Measurements from ENCODE around the gene DNM3. TPM values are rescaled to one million over a fixed set of nuclear protein-coding genes. Genes with fewer than 3 reads are reported as not detected.

Gene DNM3
- total and polyA plus RNA-seq, 4 donors = 38.5 to 93.9 (median 48.5) TPM

DNA sequence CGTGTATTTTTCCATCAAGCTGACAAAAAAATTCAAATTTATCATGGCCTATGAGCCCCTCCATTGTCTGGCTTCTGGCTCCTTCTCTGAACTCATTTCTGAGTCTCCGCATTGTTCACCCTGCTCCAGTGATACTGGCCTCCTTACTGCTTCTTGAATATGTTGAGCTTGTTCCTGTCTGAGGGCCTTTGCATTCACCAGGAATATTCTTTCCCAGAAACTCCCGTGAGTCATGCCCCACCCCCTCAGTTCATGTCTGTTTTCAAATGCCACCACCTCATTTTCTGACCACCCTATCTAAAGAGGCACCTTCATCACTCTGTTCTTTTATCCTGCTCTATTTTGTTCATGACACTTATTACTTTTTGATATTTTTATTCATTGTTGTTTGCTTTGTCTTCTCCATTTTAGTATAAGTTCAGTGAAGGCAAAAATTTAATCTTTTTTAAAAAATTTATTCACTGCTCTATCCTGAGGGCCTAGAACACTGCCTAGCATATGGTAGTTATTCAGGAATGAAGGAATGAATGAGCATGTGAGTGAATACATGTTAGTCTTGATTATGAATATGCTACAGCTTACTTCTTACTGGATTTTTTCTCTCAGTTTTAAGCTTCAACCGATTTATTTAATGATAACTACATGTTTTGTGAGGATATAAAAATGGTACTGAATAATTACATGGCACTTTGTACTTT lies 438.8 kb downstream of the DNM3 start:
- Histone ChIP-seq H3K27ac (ENCODE audit: low read depth, low read length) (no peak overlapping the region), H3K36me3 (ENCODE audit: control insufficient read depth, insufficient read depth, low read length) (no peaks in the 10 kb centered on the region), H3K9me3 (ENCODE audit: control insufficient read depth, insufficient read depth, low read length) (no peaks in the 10 kb centered on the region), H3K4me3 (ENCODE audit: low read depth, low read length) (no peak overlapping the region), H3K27me3 (ENCODE audit: control insufficient read depth, insufficient read depth, low read length) (no peaks in the 10 kb centered on the region), H3K4me1 (ENCODE audit: control insufficient read depth, insufficient read depth, low read length) (no peaks in the 10 kb centered on the region)
- WGBS (ENCODE audit: insufficient coverage) = 69% methylated on average over 3 of the region's 4 CpGs
- no peak for DNase-seq (ENCODE audit: low read depth in 4 of 6, low spot score in 6 of 6)

DNA sequence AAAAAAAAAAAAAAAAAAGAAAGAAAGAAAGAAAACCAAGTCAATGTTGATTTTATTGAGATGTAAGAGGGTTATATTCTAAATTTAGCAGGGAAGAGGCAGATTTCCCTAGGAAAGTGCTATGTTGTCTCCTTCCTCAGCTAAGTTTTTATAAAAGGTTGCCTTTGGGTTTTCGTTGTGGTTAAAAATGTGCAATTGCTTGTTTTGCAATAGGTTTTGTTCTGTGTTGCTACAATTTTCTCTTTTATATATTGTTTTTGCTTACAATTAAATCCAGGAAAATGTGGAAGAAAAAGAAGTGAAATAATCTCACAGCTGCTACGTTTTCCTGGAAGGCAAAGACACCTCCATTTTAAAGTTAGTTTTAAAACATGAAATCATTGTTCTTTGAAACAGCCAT lies 442.5 kb downstream of the DNM3 start:
- WGBS (ENCODE audit: insufficient coverage) = no CpG with 5 or more reads among the region's 2 CpGs
- no peak for DNase-seq (ENCODE audit: low read depth in 4 of 6, low spot score in 6 of 6)

DNA sequence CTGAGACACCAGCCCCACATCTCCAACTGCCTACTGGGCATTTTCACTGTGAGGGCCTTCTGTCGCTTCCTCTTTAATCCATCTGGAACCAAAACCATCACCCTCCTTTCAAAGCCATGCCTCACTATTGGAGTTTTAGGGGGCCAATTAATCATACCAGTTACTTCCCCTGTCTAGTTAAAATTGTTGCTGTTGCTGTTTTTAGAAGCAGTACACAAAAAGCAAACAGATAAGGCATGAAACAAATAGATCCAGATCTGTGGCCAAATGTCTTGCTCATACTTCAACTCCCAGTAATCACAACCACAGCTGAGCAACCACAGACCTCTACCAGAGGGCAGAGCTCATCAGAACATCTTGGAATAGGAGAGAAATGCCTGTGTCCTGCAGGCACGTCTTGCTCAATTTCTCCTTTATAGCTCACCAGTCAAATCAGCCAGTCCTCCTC lies 445.4 kb downstream of the DNM3 start:
- H3K27me3 ChIP-seq (ENCODE audit: control insufficient read depth, insufficient read depth, low read length) = no peaks in the 10 kb centered on the region
- no peak overlapping the region for H3K4me3 ChIP-seq (ENCODE audit: low read depth, low read length)
- H3K27ac ChIP-seq (ENCODE audit: low read depth, low read length) = no peak overlapping the region
- H3K4me1 ChIP-seq (ENCODE audit: control insufficient read depth, insufficient read depth, low read length) = no peaks in the 10 kb centered on the region
- 83% methylated on average over 1 of the region's 2 CpGs for WGBS (ENCODE audit: insufficient coverage)
- no peaks in the 10 kb centered on the region for H3K36me3 ChIP-seq (ENCODE audit: control insufficient read depth, insufficient read depth, low read length)
- DNase-seq (ENCODE audit: low read depth in 4 of 6, low spot score in 6 of 6) = no peak
- no peaks in the 10 kb centered on the region for H3K9me3 ChIP-seq (ENCODE audit: control insufficient read depth, insufficient read depth, low read length)

More for the DNA sequence above, 442.5 kb downstream of the DNM3 start:
- Histone ChIP-seq H3K36me3 (ENCODE audit: control insufficient read depth, insufficient read depth, low read length) (no peaks in the 10 kb centered on the region), H3K27ac (ENCODE audit: low read depth, low read length) (no peak overlapping the region), H3K9me3 (ENCODE audit: control insufficient read depth, insufficient read depth, low read length) (no peaks in the 10 kb centered on the region), H3K27me3 (ENCODE audit: control insufficient read depth, insufficient read depth, low read length) (no peaks in the 10 kb centered on the region), H3K4me1 (ENCODE audit: control insufficient read depth, insufficient read depth, low read length) (no peaks in the 10 kb centered on the region), H3K4me3 (ENCODE audit: low read depth, low read length) (no peak overlapping the region)

DNA sequence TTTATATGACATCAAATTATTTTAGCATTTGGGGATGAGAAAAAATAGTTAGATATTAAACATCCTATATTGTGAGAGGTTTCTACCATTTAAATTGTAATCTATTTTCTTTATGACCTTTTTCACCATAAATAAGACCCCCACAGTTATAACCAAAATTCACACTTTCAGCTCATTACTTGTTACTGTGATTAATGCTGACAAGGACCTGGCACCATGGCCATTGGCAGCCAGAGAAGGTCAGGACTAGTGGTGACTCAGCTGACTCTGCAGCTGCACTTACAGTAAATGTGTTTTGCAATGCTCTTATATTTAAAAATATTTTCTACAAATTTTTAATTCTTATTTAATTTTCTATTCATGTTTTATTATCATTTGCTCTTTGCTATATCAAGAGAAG lies 445.9 kb downstream of the DNM3 start:
- DNase-seq (ENCODE audit: low read depth in 4 of 6, low spot score in 6 of 6) = no peak
- H3K36me3 ChIP-seq (ENCODE audit: control insufficient read depth, insufficient read depth, low read length) = no peaks in the 10 kb centered on the region
- no peaks in the 10 kb centered on the region for H3K9me3 ChIP-seq (ENCODE audit: control insufficient read depth, insufficient read depth, low read length)
- no peak overlapping the region for H3K27ac ChIP-seq (ENCODE audit: low read depth, low read length)
- H3K4me1 ChIP-seq (ENCODE audit: control insufficient read depth, insufficient read depth, low read length) = no peaks in the 10 kb centered on the region
- H3K27me3 ChIP-seq (ENCODE audit: control insufficient read depth, insufficient read depth, low read length) = no peaks in the 10 kb centered on the region
- H3K4me3 ChIP-seq (ENCODE audit: low read depth, low read length) = no peak overlapping the region

DNA sequence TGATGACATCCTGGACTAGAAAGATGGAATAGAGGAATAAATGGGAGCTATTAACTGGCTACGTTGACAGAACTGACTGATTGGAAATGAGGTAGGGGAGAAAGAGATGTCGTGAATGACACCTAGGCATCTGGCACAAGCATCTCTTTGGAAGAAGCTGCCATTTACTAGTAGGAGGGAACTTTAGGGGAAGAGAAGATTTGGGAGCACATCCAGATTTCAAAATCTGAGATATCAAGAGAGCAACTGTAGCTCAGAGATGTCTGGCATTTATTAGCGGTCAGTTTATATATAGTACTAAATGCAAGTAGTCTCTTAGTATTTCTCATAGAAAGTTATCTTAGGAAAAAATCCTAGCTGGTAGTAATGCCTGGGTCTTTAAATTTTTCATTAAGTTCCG lies 447.3 kb downstream of the DNM3 start:
- Histone ChIP-seq H3K36me3 (ENCODE audit: control insufficient read depth, insufficient read depth, low read length) (no peaks in the 10 kb centered on the region), H3K4me3 (ENCODE audit: low read depth, low read length) (no peak overlapping the region), H3K4me1 (ENCODE audit: control insufficient read depth, insufficient read depth, low read length) (no peaks in the 10 kb centered on the region), H3K27me3 (ENCODE audit: control insufficient read depth, insufficient read depth, low read length) (no peaks in the 10 kb centered on the region), H3K9me3 (ENCODE audit: control insufficient read depth, insufficient read depth, low read length) (no peaks in the 10 kb centered on the region), H3K27ac (ENCODE audit: low read depth, low read length) (no peak overlapping the region)
- no peak for DNase-seq (ENCODE audit: low read depth in 4 of 6, low spot score in 6 of 6)
- 100% methylated on average over 2 of the region's 4 CpGs for WGBS (ENCODE audit: insufficient coverage)

DNA sequence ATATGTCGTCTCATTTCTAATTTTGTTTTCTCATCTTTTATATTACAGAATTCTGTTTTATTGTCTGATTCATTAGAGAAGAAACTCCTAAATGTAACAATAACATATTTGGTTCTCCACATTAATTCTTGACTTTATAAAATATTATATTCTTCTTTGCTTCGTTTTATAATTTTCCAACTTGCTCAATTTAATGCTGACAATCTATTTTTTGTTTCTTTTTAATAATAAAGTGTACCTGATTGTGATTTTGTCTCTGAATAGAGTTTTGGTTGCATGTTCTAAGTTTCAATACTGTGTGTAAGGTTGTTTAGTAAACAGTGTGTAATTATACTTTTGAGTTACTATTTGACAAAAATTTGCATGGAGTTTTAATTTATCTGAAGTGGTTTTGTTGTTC lies 448.1 kb downstream of the DNM3 start:
- no peak for DNase-seq (ENCODE audit: low read depth in 4 of 6, low spot score in 6 of 6)
- Histone ChIP-seq H3K9me3 (ENCODE audit: control insufficient read depth, insufficient read depth, low read length) (no peaks in the 10 kb centered on the region), H3K4me3 (ENCODE audit: low read depth, low read length) (no peak overlapping the region), H3K36me3 (ENCODE audit: control insufficient read depth, insufficient read depth, low read length) (no peaks in the 10 kb centered on the region), H3K27ac (ENCODE audit: low read depth, low read length) (no peak overlapping the region), H3K4me1 (ENCODE audit: control insufficient read depth, insufficient read depth, low read length) (no peaks in the 10 kb centered on the region), H3K27me3 (ENCODE audit: control insufficient read depth, insufficient read depth, low read length) (no peaks in the 10 kb centered on the region)
- no CpG with 5 or more reads among the region's 2 CpGs for WGBS (ENCODE audit: insufficient coverage)

DNA sequence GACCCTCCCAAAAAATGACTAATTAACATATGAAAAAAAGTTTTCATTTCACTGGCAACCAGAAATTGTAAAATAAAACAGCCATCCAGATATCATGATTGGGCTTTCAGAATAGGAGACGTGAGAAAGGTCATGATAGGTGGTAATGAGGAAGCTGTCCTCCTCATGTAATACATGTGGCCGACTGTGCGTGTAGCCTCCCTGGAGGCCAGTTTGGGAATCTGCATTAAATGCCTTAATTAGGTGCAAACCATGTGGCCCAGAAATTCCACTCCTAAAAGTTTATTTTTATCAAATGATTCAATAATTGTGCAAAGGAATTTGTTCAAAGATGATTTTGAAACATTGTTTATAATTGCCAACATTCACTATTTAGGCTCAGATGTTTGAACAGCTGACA lies 451.5 kb downstream of the DNM3 start:
- H3K4me1 ChIP-seq (ENCODE audit: control insufficient read depth, insufficient read depth, low read length) = no peaks in the 10 kb centered on the region
- DNase-seq (ENCODE audit: low read depth in 4 of 6, low spot score in 6 of 6) = no peak
- no peaks in the 10 kb centered on the region for H3K36me3 ChIP-seq (ENCODE audit: control insufficient read depth, insufficient read depth, low read length)
- H3K27me3 ChIP-seq (ENCODE audit: control insufficient read depth, insufficient read depth, low read length) = no peaks in the 10 kb centered on the region
- no CpG with 5 or more reads among the region's 3 CpGs for WGBS (ENCODE audit: insufficient coverage)
- H3K4me3 ChIP-seq (ENCODE audit: low read depth, low read length) = no peak overlapping the region
- H3K27ac ChIP-seq (ENCODE audit: low read depth, low read length) = no peak overlapping the region
- no peaks in the 10 kb centered on the region for H3K9me3 ChIP-seq (ENCODE audit: control insufficient read depth, insufficient read depth, low read length)

DNA sequence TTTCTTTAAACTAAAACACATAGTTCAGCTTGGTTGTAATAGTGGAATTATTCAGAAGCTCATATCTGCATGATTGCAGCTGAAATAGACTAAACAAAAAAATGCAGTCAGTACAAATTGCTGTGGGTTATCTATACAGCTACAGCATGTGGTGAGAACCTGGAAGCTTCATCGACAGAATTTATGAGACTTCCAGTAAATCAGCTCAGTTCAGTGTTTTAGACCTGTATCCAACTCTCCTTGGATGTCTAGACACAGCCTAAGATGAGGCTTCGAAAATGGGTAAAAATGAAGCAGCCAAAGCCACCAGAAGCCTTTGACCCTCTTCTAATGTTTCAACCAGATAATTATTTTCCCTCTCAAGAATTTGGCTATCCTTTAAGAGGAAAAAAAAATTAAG lies 452.1 kb downstream of the DNM3 start:
- Histone ChIP-seq H3K9me3 (ENCODE audit: control insufficient read depth, insufficient read depth, low read length) (no peaks in the 10 kb centered on the region), H3K36me3 (ENCODE audit: control insufficient read depth, insufficient read depth, low read length) (no peaks in the 10 kb centered on the region), H3K27ac (ENCODE audit: low read depth, low read length) (no peak overlapping the region), H3K4me1 (ENCODE audit: control insufficient read depth, insufficient read depth, low read length) (no peaks in the 10 kb centered on the region), H3K27me3 (ENCODE audit: control insufficient read depth, insufficient read depth, low read length) (no peaks in the 10 kb centered on the region), H3K4me3 (ENCODE audit: low read depth, low read length) (no peak overlapping the region)
- WGBS (ENCODE audit: insufficient coverage) = 67% methylated on average over 1 of the region's 2 CpGs
- DNase-seq (ENCODE audit: low read depth in 4 of 6, low spot score in 6 of 6) = no peak

DNA sequence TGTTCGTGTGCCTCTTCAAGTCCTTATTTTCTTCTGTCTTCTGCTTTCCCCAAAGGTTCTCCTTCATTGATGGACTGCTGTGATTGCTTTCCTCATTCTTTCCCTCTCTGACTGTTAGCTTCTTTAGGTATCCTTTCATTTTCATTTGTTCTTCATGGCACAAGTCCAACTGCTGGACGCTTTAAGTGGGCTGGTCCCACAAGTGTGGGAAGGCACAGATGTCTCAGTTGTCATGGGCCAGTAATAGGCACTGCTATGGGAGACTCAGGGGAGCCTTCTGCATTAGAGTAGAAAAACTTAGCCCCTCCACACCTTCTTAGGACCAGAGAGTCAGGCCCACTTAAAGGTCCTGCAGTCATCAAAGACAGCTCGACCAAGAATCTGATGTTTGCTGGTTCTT lies 456.8 kb downstream of the DNM3 start:
- no peak overlapping the region for H3K4me3 ChIP-seq (ENCODE audit: low read depth, low read length)
- H3K36me3 ChIP-seq (ENCODE audit: control insufficient read depth, insufficient read depth, low read length) = no peaks in the 10 kb centered on the region
- no peak overlapping the region for H3K27ac ChIP-seq (ENCODE audit: low read depth, low read length)
- 100% methylated on average over 1 of the region's 3 CpGs for WGBS (ENCODE audit: insufficient coverage)
- H3K27me3 ChIP-seq (ENCODE audit: control insufficient read depth, insufficient read depth, low read length) = no peaks in the 10 kb centered on the region
- DNase-seq (ENCODE audit: low read depth in 4 of 6, low spot score in 6 of 6) = no peak
- H3K4me1 ChIP-seq (ENCODE audit: control insufficient read depth, insufficient read depth, low read length) = no peaks in the 10 kb centered on the region
- peaks cover 4% of the 10 kb centered on the region for H3K9me3 ChIP-seq (ENCODE audit: control insufficient read depth, insufficient read depth, low read length)

DNA sequence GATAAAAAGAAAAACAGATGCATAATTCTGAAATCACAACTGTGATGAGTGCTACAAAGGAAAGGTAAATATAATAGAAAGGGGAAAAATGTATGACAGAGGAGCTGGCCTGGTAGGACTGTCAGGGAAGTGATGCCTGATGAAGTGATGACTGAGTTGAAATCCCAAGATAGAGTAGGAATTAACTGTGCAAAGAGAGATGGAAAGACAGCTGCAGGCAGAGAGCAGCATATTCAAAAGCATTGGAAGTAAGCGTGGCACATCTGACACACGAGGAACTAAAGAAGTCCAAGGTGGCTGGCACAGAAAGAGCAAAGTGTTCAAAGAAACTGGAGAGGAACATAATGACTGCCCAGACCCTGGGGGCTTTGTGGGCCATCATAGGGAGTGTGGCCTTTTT lies 457.6 kb downstream of the DNM3 start:
- Histone ChIP-seq H3K4me1 (ENCODE audit: control insufficient read depth, insufficient read depth, low read length) (no peaks in the 10 kb centered on the region), H3K36me3 (ENCODE audit: control insufficient read depth, insufficient read depth, low read length) (no peaks in the 10 kb centered on the region), H3K27ac (ENCODE audit: low read depth, low read length) (no peak overlapping the region), H3K9me3 (ENCODE audit: control insufficient read depth, insufficient read depth, low read length) (peaks cover 4% of the 10 kb centered on the region), H3K4me3 (ENCODE audit: low read depth, low read length) (no peak overlapping the region), H3K27me3 (ENCODE audit: control insufficient read depth, insufficient read depth, low read length) (no peaks in the 10 kb centered on the region)
- WGBS (ENCODE audit: insufficient coverage) = 88% methylated on average over 2 of the region's 2 CpGs
- no peak for DNase-seq (ENCODE audit: low read depth in 4 of 6, low spot score in 6 of 6)
